ENCODE data around the gene CHRNA9. TPM values are rescaled to one million over a fixed set of nuclear protein-coding genes. Genes with fewer than 3 reads are reported as not detected.

Gene CHRNA9
- total RNA-seq, 5 donors from 2014 or later (not counting 1 experiment from before 2014, with no cell fraction given): 0.10 to 0.23 (median 0.15) TPM; not detected in 2

DNA sequence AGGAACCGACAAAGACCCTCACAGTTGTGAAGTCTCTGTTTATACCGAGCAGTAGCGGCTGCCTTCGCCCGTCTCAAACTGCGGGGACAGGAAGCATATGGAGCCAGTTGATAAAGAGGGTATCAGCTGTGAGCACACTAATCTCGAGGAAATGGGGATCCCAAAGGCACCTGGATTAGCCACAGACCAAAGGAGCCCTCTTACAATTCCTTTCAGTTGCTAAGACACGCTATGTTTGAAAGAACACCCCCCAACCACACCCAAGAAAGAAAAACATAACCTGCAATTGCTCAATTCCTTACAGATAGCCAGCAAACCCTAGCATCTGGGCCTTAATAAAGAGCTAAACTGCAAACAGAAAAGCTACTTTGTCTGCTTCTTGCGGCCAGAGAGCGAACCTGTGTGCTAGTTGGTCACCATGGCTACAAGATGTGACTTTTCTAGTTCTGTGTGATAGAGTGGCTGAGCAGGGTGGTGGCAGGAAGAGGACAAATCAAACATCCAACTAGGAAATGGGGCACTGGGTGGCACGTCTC lies 23.3 kb upstream of the CHRNA9 start:
- ATAC-seq (replicated peaks in 1 of 4) (peak in 1 of 4 experiments; percentile 13), DNase-seq (peak in 13 of 35 experiments; percentile 9 to 57 (median 26))
- Mint-ChIP-seq H3K9me3 (no peaks in the 10 kb centered on the region), H3K36me3 (no peaks in the 10 kb centered on the region), H3K4me1 (peaks cover 73 to 87% (median 81%) of the 10 kb centered on the region in 3 donors), H3K4me3 (peak overlapping the region in 2 of 3 donors; percentile 17 to 53), H3K27ac (peak overlapping the region; percentile 83 to 90), H3K27me3 (no peaks in the 10 kb centered on the region)
- H3K4me3 ChIP-seq (ENCODE audit: control insufficient read depth in 1 of 2, extremely low read depth in 1 of 2, low read length in 1 of 2): no peak overlapping the region
- no peaks in the 10 kb centered on the region for H3K27me3 ChIP-seq (replicated peaks in 1 of 2; ENCODE audit: control insufficient read depth in 2 of 2, extremely low read depth in 1 of 2, insufficient read depth in 2 of 2, low read length in 1 of 2)
- H3K27ac ChIP-seq (ENCODE audit: low read length): peak overlapping the region; percentile 59
- peaks cover 50 to 65% of the 10 kb centered on the region in 2 experiments for H3K4me1 ChIP-seq (ENCODE audit: control insufficient read depth in 1 of 2, extremely low read depth in 1 of 2, insufficient read depth in 2 of 2, low read length in 2 of 2)
- H3K9me3 ChIP-seq: no peaks in the 10 kb centered on the region
- H3K36me3 ChIP-seq (ENCODE audit: control insufficient read depth in 2 of 2, extremely low read depth in 1 of 2, insufficient read depth in 1 of 2, low read length in 1 of 2): no peaks in the 10 kb centered on the region
- 76% methylated on average over 10 of the region's 11 CpGs for WGBS (ENCODE audit: insufficient coverage)
- POLR2A ChIA-PET: interaction anchor here (0.6 to 2.3 kb wide), 9 partner anchors 11 to 1409 kb away, joined by 3 to 12 read pairs (median 4); partner anchors contain the start of gene RHOH (in 2 of the 2)
- CTCF ChIA-PET: interaction anchor here (0.7 to 2.9 kb wide), 9 partner anchors 10 to 254 kb away, joined by 3 to 17 read pairs (median 3); no protein-coding TSS in a partner anchor

DNA sequence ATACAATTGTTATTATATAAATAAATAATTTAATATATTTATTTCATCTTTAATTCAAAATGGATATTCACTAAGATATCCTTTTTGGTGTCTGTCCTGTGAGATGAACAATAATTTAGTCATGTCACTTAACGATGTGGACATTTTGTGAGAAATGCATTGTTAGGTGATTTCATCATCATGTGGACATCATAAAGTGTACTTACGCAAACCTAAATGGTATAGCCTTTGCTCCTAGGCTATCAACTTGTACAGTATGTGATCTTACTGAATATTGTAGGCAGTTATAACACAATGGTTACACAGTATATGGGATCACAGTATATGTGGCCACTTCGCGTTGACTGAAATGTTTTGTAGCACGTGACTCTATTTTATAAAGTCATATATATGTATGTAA lies 20.2 kb upstream of the CHRNA9 start:
- 80% methylated on average over 1 of the region's 5 CpGs for WGBS (ENCODE audit: insufficient coverage)
- Mint-ChIP-seq H3K4me3 (no peak overlapping the region), H3K27me3 (no peaks in the 10 kb centered on the region), H3K27ac (no peak overlapping the region), H3K36me3 (no peaks in the 10 kb centered on the region), H3K9me3 (no peaks in the 10 kb centered on the region), H3K4me1 (peaks cover 54 to 67% (median 66%) of the 10 kb centered on the region in 3 donors)
- Histone ChIP-seq H3K27ac (ENCODE audit: low read length) (no peak overlapping the region), H3K4me3 (ENCODE audit: control insufficient read depth in 1 of 2, extremely low read depth in 1 of 2, low read length in 1 of 2) (no peak overlapping the region), H3K27me3 (replicated peaks in 1 of 2; ENCODE audit: control insufficient read depth in 2 of 2, extremely low read depth in 1 of 2, insufficient read depth in 2 of 2, low read length in 1 of 2) (no peaks in the 10 kb centered on the region), H3K36me3 (ENCODE audit: control insufficient read depth in 2 of 2, extremely low read depth in 1 of 2, insufficient read depth in 1 of 2, low read length in 1 of 2) (no peaks in the 10 kb centered on the region), H3K4me1 (ENCODE audit: control insufficient read depth in 1 of 2, extremely low read depth in 1 of 2, insufficient read depth in 2 of 2, low read length in 2 of 2) (peaks cover 31 to 40% of the 10 kb centered on the region in 2 experiments), H3K9me3 (no peaks in the 10 kb centered on the region)
- DNase-seq (no peak), ATAC-seq (replicated peaks in 1 of 4) (no peak)
- ChIA-PET POLR2A (interaction anchor here in 1 of 2 donors (1.1 kb wide), 1 partner anchor 116 kb away, joined by 4 read pairs; no protein-coding TSS in a partner anchor), CTCF (no interaction called here)

DNA sequence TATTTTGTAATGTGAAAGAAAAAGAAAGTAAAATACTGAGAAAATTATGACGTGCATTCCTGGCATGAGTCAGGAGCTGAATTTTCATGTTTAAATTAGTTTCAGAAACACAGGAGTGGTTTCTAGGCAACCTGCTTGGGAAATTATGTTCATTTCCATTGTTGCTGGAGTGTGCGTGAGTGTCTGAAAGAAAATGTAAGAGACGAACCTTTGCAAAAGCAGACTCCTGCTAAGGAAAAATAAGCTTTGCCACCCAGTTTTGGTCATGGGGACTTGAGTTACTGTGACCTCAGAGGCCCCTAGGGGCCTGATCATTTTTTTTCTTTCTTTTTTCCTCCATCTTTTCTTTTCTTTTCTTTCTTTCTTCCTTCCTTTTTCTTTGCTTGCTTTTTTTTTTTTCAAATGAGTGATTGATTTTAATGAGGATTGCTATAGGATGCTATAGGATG lies 18.8 kb upstream of the CHRNA9 start:
- H3K9me3 Mint-ChIP-seq: no peaks in the 10 kb centered on the region
- H3K27me3 Mint-ChIP-seq: no peaks in the 10 kb centered on the region

DNA sequence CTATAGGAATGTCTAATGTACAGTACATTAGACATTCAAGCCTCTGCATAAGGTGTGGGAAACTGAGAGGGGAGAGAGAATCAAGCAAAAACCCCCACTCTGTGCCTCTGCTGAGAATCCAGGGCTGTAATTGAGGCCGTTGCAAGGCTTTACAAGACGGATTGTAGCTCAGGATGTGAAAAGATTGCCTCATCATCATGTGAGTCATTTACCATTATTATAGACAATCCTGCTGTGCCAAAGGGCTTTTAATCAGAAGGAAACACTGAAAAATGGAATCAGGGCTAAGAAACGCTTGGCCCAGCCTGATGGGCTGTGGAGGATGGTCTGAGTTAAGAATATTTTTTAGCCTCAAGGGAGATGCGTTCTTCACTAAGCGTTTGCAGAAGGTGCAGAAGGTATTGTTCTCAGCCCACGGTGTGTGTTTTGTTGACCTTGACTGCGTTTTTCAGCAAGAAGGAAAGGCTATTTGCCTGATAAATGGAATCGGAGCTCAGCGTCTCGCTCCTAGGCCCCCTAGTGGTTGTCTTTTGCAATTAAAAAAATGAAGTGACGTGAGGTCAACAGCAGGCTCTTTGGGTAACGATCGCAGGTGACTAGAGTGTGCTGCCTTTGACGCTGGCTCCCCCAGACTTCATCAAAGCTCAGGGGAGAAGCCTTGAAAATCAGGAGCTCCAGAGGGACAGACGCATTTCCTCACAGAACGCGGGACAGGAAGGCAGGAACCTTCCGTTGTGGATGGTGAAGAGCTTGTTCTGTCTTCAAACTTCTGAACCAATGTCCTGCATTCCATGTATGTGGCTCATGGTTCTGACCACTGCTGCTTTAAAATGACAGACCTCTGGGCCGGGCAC lies 18.1 kb upstream of the CHRNA9 start:
- no peaks in the 10 kb centered on the region for H3K36me3 ChIP-seq (ENCODE audit: control insufficient read depth in 2 of 2, extremely low read depth in 1 of 2, insufficient read depth in 1 of 2, low read length in 1 of 2)
- peak overlapping the region; percentile 38 to 62 for H3K4me3 ChIP-seq (ENCODE audit: control insufficient read depth in 1 of 2, extremely low read depth in 1 of 2, low read length in 1 of 2)
- Mint-ChIP-seq H3K27ac (peak overlapping the region; percentile 95 to 98), H3K4me1 (peaks cover 44 to 61% (median 60%) of the 10 kb centered on the region in 3 donors), H3K36me3 (no peaks in the 10 kb centered on the region), H3K4me3 (peak overlapping the region; percentile 75 to 83 (median 76)), H3K9me3 (no peaks in the 10 kb centered on the region), H3K27me3 (no peaks in the 10 kb centered on the region)
- DNase-seq: peak; percentile 26 to 85 (median 51)
- H3K9me3 ChIP-seq: no peaks in the 10 kb centered on the region
- ChIA-PET CTCF (interaction anchor here (0.6 to 2.5 kb wide), 46 partner anchors 9 to 261 kb away, joined by 3 to 33 read pairs (median 6); partner anchors contain the start of gene N4BP2 (in 2 of the 2)), POLR2A (interaction anchor here (0.5 to 2.0 kb wide), 19 partner anchors 9 to 859 kb away, joined by 3 to 12 read pairs (median 4); partner anchors contain the start of gene RHOH (in 1 of the 2))
- 4% methylated on average over 12 of the region's 19 CpGs for WGBS (ENCODE audit: insufficient coverage)
- H3K27ac ChIP-seq (ENCODE audit: low read length): peak overlapping the region; percentile 85
- peak; percentile 64 to 77 (median 77) for ATAC-seq (replicated peaks in 1 of 4)
- peaks cover 20 to 28% of the 10 kb centered on the region in 2 experiments for H3K4me1 ChIP-seq (ENCODE audit: control insufficient read depth in 1 of 2, extremely low read depth in 1 of 2, insufficient read depth in 2 of 2, low read length in 2 of 2)
- no peaks in the 10 kb centered on the region for H3K27me3 ChIP-seq (replicated peaks in 1 of 2; ENCODE audit: control insufficient read depth in 2 of 2, extremely low read depth in 1 of 2, insufficient read depth in 2 of 2, low read length in 1 of 2)

More for the DNA sequence above, 18.8 kb upstream of the CHRNA9 start:
- ChIA-PET CTCF (interaction anchor here (0.6 to 2.5 kb wide), 43 partner anchors 9 to 260 kb away, joined by 3 to 33 read pairs (median 6); partner anchors contain the start of gene N4BP2 (in 1 of the 2)), POLR2A (interaction anchor here (0.5 to 2.0 kb wide), 17 partner anchors 9 to 859 kb away, joined by 3 to 8 read pairs (median 4); no protein-coding TSS in a partner anchor)
- Mint-ChIP-seq H3K4me3 (peak overlapping the region; percentile 75 to 83 (median 76)), H3K36me3 (no peaks in the 10 kb centered on the region), H3K4me1 (peaks cover 44 to 61% (median 59%) of the 10 kb centered on the region in 3 donors), H3K27ac (peak overlapping the region; percentile 95 to 98)
- Histone ChIP-seq H3K27me3 (replicated peaks in 1 of 2; ENCODE audit: control insufficient read depth in 2 of 2, extremely low read depth in 1 of 2, insufficient read depth in 2 of 2, low read length in 1 of 2) (no peaks in the 10 kb centered on the region), H3K27ac (ENCODE audit: low read length) (peak overlapping the region; percentile 85), H3K36me3 (ENCODE audit: control insufficient read depth in 2 of 2, extremely low read depth in 1 of 2, insufficient read depth in 1 of 2, low read length in 1 of 2) (no peaks in the 10 kb centered on the region), H3K9me3 (no peaks in the 10 kb centered on the region), H3K4me3 (ENCODE audit: control insufficient read depth in 1 of 2, extremely low read depth in 1 of 2, low read length in 1 of 2) (peak overlapping the region in 1 of 2 donors; percentile 38), H3K4me1 (ENCODE audit: control insufficient read depth in 1 of 2, extremely low read depth in 1 of 2, insufficient read depth in 2 of 2, low read length in 2 of 2) (peaks cover 26 to 29% of the 10 kb centered on the region in 2 experiments)
- ATAC-seq (replicated peaks in 1 of 4) (peak in 2 of 4 experiments; percentile 11 to 73), DNase-seq (peak in 13 of 35 experiments; percentile 16 to 81 (median 31))
- WGBS (ENCODE audit: insufficient coverage): 9% methylated on average over 1 of the region's 3 CpGs

DNA sequence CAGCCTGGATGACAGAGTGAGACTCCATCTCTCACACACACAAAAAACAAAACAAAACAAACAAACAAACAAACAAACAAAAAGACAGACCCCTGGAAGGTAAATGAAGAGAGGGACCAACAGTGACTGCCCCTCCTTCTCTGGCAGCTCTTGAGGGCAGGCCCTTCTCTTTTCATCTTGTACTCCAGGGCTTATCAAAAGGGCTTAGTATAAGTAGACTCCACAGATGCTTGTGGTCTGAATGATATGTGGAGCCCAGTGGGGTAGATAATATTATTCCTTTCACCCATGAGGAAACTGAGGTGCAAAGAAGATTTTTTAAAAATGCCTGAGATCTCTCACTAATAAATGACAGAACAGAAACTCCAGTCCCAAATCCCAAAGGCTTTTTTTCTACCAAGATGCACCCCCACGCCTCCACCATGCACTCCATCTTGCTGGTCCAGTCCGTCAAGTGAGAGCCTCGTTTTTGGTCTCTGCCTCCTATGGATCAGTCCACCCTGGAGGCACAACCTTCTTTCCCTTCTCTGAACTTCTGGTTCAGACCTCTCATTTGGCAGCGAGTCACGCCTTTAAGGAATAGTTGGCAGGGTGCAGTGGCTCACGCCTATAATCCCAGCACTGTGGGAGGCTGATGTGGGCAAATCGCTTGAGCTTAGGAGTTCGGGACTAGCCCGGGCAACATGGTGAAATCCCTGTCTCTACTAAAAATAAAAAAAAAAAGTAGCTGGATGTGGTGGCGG lies 17.0 kb upstream of the CHRNA9 start:
- Mint-ChIP-seq H3K27ac (peak overlapping the region; percentile 61 to 77), H3K36me3 (no peaks in the 10 kb centered on the region), H3K27me3 (no peaks in the 10 kb centered on the region), H3K9me3 (no peaks in the 10 kb centered on the region), H3K4me1 (peaks cover 38 to 59% (median 56%) of the 10 kb centered on the region in 3 donors), H3K4me3 (peak overlapping the region; percentile 9 to 75 (median 21))
- Histone ChIP-seq H3K4me1 (ENCODE audit: control insufficient read depth in 1 of 2, extremely low read depth in 1 of 2, insufficient read depth in 2 of 2, low read length in 2 of 2) (peaks cover 13 to 21% of the 10 kb centered on the region in 2 experiments), H3K9me3 (no peaks in the 10 kb centered on the region), H3K27me3 (replicated peaks in 1 of 2; ENCODE audit: control insufficient read depth in 2 of 2, extremely low read depth in 1 of 2, insufficient read depth in 2 of 2, low read length in 1 of 2) (no peaks in the 10 kb centered on the region), H3K27ac (ENCODE audit: low read length) (no peak overlapping the region), H3K4me3 (ENCODE audit: control insufficient read depth in 1 of 2, extremely low read depth in 1 of 2, low read length in 1 of 2) (no peak overlapping the region), H3K36me3 (ENCODE audit: control insufficient read depth in 2 of 2, extremely low read depth in 1 of 2, insufficient read depth in 1 of 2, low read length in 1 of 2) (no peaks in the 10 kb centered on the region)
- ChIA-PET POLR2A (interaction anchor here (0.6 to 2.0 kb wide), 8 partner anchors 78 to 263 kb away, joined by 3 to 18 read pairs (median 5); no protein-coding TSS in a partner anchor), CTCF (interaction anchor here (0.6 to 2.5 kb wide), 35 partner anchors 7 to 262 kb away, joined by 3 to 33 read pairs (median 7); partner anchors contain the start of gene N4BP2 (in 2 of the 2))
- ATAC-seq (replicated peaks in 1 of 4) (no peak), DNase-seq (no peak)
- WGBS (ENCODE audit: insufficient coverage): 98% methylated on average over 6 of the region's 10 CpGs
